ENCODE data around the gene GALNS. TPM values are rescaled to one million over a fixed set of nuclear protein-coding genes. Genes with fewer than 3 reads are reported as not detected.
"Not testable (repeated sequence)": the region's sequence is repeated elsewhere in the genome, so short reads cannot be mapped to it uniquely, and the experiment has no call there.

GALNS gene
- total RNA-seq, 2 donors from 2014 or later, result 24.8 to 38.7 TPM

- Histone ChIP-seq H3K4me3 (no peak overlapping the region), H3K9me3 (no peaks in the 10 kb centered on the region), H3K4me1 (ENCODE audit: control insufficient read depth in 1 of 2, low read depth in 2 of 2) (no peaks in the 10 kb centered on the region), H3K36me3 (no peaks in the 10 kb centered on the region), H3K27ac (no peak overlapping the region), H3K27me3 (replicated peaks; ENCODE audit: insufficient read depth) (no peaks in the 10 kb centered on the region)
- ATAC-seq (ENCODE audit: insufficient number of reproducible peaks, low FRiP score, low read depth), result no peak
- no peak for DNase-seq (ENCODE audit: low spot score)
- no peak for TF ChIP-seq CTCF (IDR thresholded peaks at IDR 0.05)
Observed at GRCh38 chr16:88893127-88893968, 36.6 kb upstream of the GALNS start.

GRCh38 chr16:88892065-88892464 is 35.3 kb upstream of the GALNS start:
- Histone ChIP-seq H3K4me1 (ENCODE audit: control insufficient read depth in 1 of 2, low read depth in 2 of 2) (no peaks in the 10 kb centered on the region), H3K27me3 (replicated peaks; ENCODE audit: insufficient read depth) (no peaks in the 10 kb centered on the region), H3K27ac (no peak overlapping the region), H3K4me3 (no peak overlapping the region), H3K9me3 (no peaks in the 10 kb centered on the region), H3K36me3 (no peaks in the 10 kb centered on the region)
- DNase-seq (ENCODE audit: low spot score) (no peak), ATAC-seq (ENCODE audit: insufficient number of reproducible peaks, low FRiP score, low read depth) (no peak)
- TF ChIP-seq CTCF (IDR thresholded peaks at IDR 0.05), result no peak

- no peaks in the 10 kb centered on the region for H3K9me3 ChIP-seq
- no peaks in the 10 kb centered on the region for H3K4me1 ChIP-seq (ENCODE audit: control insufficient read depth in 1 of 2, low read depth in 2 of 2)
- DNase-seq (ENCODE audit: low spot score) (no peak), ATAC-seq (ENCODE audit: insufficient number of reproducible peaks, low FRiP score, low read depth) (no peak)
- no peak overlapping the region for H3K4me3 ChIP-seq
- TF ChIP-seq CTCF (IDR thresholded peaks at IDR 0.05), result no peak
- H3K27me3 ChIP-seq (replicated peaks; ENCODE audit: insufficient read depth), result no peaks in the 10 kb centered on the region
- H3K27ac ChIP-seq, result no peak overlapping the region
- no peaks in the 10 kb centered on the region for H3K36me3 ChIP-seq
Observed at GRCh38 chr16:88891083-88891482, 34.3 kb upstream of the GALNS start.

GRCh38 chr16:88889702-88890352 is 33.1 kb upstream of the GALNS start:
- not testable (repeated sequence) for ATAC-seq (ENCODE audit: insufficient number of reproducible peaks, low FRiP score, low read depth); H3K27me3 ChIP-seq (replicated peaks; ENCODE audit: insufficient read depth); H3K36me3 ChIP-seq; H3K9me3 ChIP-seq; H3K4me3 ChIP-seq; DNase-seq (ENCODE audit: low spot score); H3K27ac ChIP-seq; H3K4me1 ChIP-seq (ENCODE audit: control insufficient read depth in 1 of 2, low read depth in 2 of 2)

DNA sequence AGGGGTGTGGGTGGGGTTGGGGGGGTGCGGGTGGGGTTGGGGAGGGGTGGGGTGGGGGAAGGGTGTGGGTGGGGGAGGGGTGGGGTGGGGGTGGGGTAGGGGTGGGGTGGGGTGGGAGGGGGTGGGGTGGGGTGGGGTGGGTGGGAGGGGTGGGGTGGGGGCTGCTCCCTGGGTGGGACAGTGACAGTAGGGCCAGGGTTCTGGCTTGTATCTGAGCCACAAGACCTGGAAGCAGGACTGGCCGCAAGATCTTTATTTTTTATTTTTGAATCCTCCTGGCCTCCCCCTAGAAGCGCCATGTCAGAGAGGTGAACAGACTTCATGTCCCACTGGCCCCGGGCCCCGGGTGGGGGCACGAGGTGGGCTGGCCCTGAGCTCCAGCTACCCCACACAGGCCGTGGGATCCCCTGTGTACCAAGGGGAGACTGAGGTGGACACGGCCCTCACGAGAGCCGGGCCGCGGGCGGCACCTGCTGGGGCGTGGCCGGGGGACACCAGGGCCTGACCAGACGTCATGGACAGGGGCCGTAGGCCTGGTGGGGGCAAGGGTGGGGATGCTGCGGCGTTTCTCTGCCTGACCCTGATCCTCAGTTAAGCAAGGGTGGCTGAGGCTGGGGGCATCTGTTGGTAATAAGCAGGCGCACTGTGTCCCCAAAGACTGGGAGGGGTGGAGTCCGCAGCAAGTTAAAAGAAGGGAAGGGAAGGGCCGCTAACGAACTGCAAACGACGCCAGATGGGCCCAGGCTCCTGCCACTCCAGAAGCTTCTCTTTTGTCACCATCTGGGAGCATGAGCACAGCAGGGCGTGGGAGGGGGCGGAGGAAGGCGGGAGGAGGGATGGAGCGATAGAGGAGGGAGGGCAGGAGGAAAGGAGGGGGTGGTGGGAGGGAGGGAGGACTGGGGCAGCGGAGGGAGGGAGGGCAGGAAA is 32.0 kb upstream of the GALNS start:
- no peak for ATAC-seq (ENCODE audit: insufficient number of reproducible peaks, low FRiP score, low read depth)
- H3K36me3 ChIP-seq, result no peaks in the 10 kb centered on the region
- no peak overlapping the region for H3K27ac ChIP-seq

More for the DNA sequence above, 32.0 kb upstream of the GALNS start:
- no peak for TF ChIP-seq CTCF (IDR thresholded peaks at IDR 0.05)
- no peak for DNase-seq (ENCODE audit: low spot score)
- Histone ChIP-seq H3K9me3 (no peaks in the 10 kb centered on the region), H3K4me3 (no peak overlapping the region), H3K27me3 (replicated peaks; ENCODE audit: insufficient read depth) (no peaks in the 10 kb centered on the region), H3K4me1 (ENCODE audit: control insufficient read depth in 1 of 2, low read depth in 2 of 2) (no peaks in the 10 kb centered on the region)
